Testis (tissue), 5 donors: ENCODE measurements around the gene IER3IP1. TPM values are rescaled to one million over a fixed set of nuclear protein-coding genes. Genes with fewer than 3 reads are reported as not detected.

ENCODE experiments used
- DNase-seq: peaks from one replicate; pipeline ENCODE4 v3.0.0-alpha.2; 2019
- H3K27ac ChIP-seq, 2 donors: fragments of 200-600 bp; sonication (generic); one replicate each; pipeline ENCODE4 v1.5.1; 2019
- H3K27me3 ChIP-seq: fragments of 200-600 bp; sonication (generic); one replicate; pipeline ENCODE4 v1.5.1; 2019
- H3K36me3 ChIP-seq: fragments of 200-600 bp; sonication (generic); one replicate; pipeline ENCODE4 v1.5.1; 2017; ENCODE audit warnings: low read depth; ENCODE audit errors: missing control alignments
- H3K4me1 ChIP-seq: fragments of 200-600 bp; sonication (generic); one replicate; pipeline ENCODE4 v1.5.1; 2019
- H3K4me3 ChIP-seq, 2 donors: fragments of 200-600 bp; sonication (generic); one replicate each; pipeline ENCODE4 v1.5.1; 2017 to 2019
- H3K9me3 ChIP-seq: fragments of 200-600 bp; sonication (generic); one replicate; pipeline ENCODE4 v1.5.1; 2017
- CTCF ChIP-seq, 3 experiments: fragments of 450-650 bp in 2 of 3; fragments of 200-600 bp in 1 of 3; sonication (generic) in 1 of 3; IDR thresholded peaks; one replicate each; pipeline ENCODE4 v1.5.1; 2016 to 2019; ENCODE audit warnings: antibody characterized with exemption in 3 of 3, mild to moderate bottlenecking in 2 of 3, moderate library complexity in 1 of 3
- POLR2A ChIP-seq: fragments of 450-650 bp; IDR thresholded peaks from one replicate; pipeline ENCODE4 v1.6.1; 2017; ENCODE audit warnings: antibody characterized with exemption, mild to moderate bottlenecking, moderate library complexity
- WGBS, 2 donors: methylation state at CpG; one replicate each; pipeline ENCODE4 v1.1.5; 2018; 5-methylcytosine and 5-hydroxymethylcytosine counted together
- intact Hi-C: fragments of 100-400 bp; cut with DNase I; formaldehyde crosslinking; loops from one replicate; pipeline ENCODE4 v1.15.1; 2023; ENCODE audit warnings: low total_unique reads
- long read RNA-seq, 2 donors: transcript quantifications; one replicate each; lab custom pipeline, GENCODE V29; 2026
- polyA plus RNA-seq: library from polyadenylated mRNA; stranded (reverse); fragments of 350-450 nt; fragmentation: Illumina TruSeq; extraction: RNeasy Lipid Tissue Mini Kit (QIAGEN cat#74804); gene quantifications from one replicate; pipeline ENCODE4 v1.2.3, GENCODE V29; 2014; ENCODE audit warnings: low read depth, low replicate concordance; ENCODE audit not compliant: insufficient read depth
- total RNA-seq, 2 donors: library from RNA; depleted of rRNA; stranded (reverse); fragments of >200 nt; gene quantifications; one replicate each; pipeline ENCODE4 v1.2.3, GENCODE V29; 2016

Gene IER3IP1
- total RNA-seq (10 to 100 TPM; 12.3 to 14.2 TPM), polyA plus RNA-seq (15.9 TPM)
- long read RNA-seq, donor 1, transcript IER3IP1-201 (3 exons, 3,689 nt): major isoform, 78 of 79 reads
- long read RNA-seq, donor 1, partial matches to known transcripts: 0 of 79 reads
- long read RNA-seq, donor 1, other reads (novel, unspliced or antisense): 0 of 79 reads
- long read RNA-seq, donor 2, transcript IER3IP1-201 (3 exons, 3,689 nt): major isoform, 51 of 53 reads
- long read RNA-seq, donor 2, partial matches to known transcripts: 0 of 53 reads
- long read RNA-seq, donor 2, other reads (novel, unspliced or antisense): 0 of 53 reads

- Histone ChIP-seq H3K4me3 (peak within 1 kb of the TSS; percentile 85 to 89), H3K4me1 (peaks cover 4% of the 10 kb centered on the region), H3K27ac (peak within 1 kb of the TSS; percentile 47 to 80), H3K9me3 (no peaks in the 10 kb centered on the region), H3K27me3 (no peaks in the 10 kb centered on the region), H3K36me3 (no peaks in the 10 kb centered on the region)
- 0 to 1% methylated on average over 39 to 48 of the region's 48 CpGs for WGBS, 2 donors
- DNase-seq: peak; percentile 95
- intact Hi-C loops: no loop called here
- TF ChIP-seq POLR2A (no peak), CTCF (IDR thresholded peaks at IDR 0.05) (peak in 1 of 3 experiments; percentile 12)
Measured at GRCh38 chr18:47175898-47176575, at the start of gene IER3IP1. TSS of gene IER3IP1 (minus strand) at chr18:47176364. CDS start at chr18:47176277, 87 bp downstream.

GRCh38 chr18:47215554-47216138 is 39.5 kb upstream of the IER3IP1 start:
- no peaks in the 10 kb centered on the region for H3K4me1 ChIP-seq
- H3K36me3 ChIP-seq: no peaks in the 10 kb centered on the region
- H3K27ac ChIP-seq: no peak overlapping the region
- intact Hi-C loops: loop anchor here (10.0 kb wide), 1 partner anchor 529 kb away; no protein-coding TSS in a partner anchor
- H3K27me3 ChIP-seq: no peaks in the 10 kb centered on the region
- H3K9me3 ChIP-seq: no peaks in the 10 kb centered on the region
- DNase-seq: peak; percentile 28
- no peak overlapping the region for H3K4me3 ChIP-seq
- TF ChIP-seq POLR2A: no peak
- peak in 2 of 3 experiments; percentile 28 to 40 for TF ChIP-seq CTCF (IDR thresholded peaks at IDR 0.05)
- WGBS, 2 donors: 12 to 15% methylated on average over 5 of the region's 5 CpGs

GRCh38 chr18:47209171-47209570 is 33.0 kb upstream of the IER3IP1 start:
- H3K27me3 ChIP-seq: no peaks in the 10 kb centered on the region
- no peak overlapping the region for H3K27ac ChIP-seq
- no peak for DNase-seq
- H3K9me3 ChIP-seq: no peaks in the 10 kb centered on the region
- WGBS, 2 donors: 78 to 83% methylated on average over 1 of the region's 1 CpG
- H3K4me1 ChIP-seq: no peaks in the 10 kb centered on the region
- TF ChIP-seq POLR2A (no peak), CTCF (IDR thresholded peaks at IDR 0.05) (no peak)
- no peaks in the 10 kb centered on the region for H3K36me3 ChIP-seq
- intact Hi-C loops: no loop called here
- H3K4me3 ChIP-seq: no peak overlapping the region

GRCh38 chr18:47206945-47207637 is 30.9 kb upstream of the IER3IP1 start:
- no peak overlapping the region for H3K27ac ChIP-seq
- WGBS, 2 donors: 65 to 75% methylated on average over 2 of the region's 2 CpGs
- no peaks in the 10 kb centered on the region for H3K36me3 ChIP-seq
- no peaks in the 10 kb centered on the region for H3K9me3 ChIP-seq
- H3K27me3 ChIP-seq: no peaks in the 10 kb centered on the region
- DNase-seq: no peak
- TF ChIP-seq POLR2A (no peak), CTCF (IDR thresholded peaks at IDR 0.05) (no peak)
- H3K4me3 ChIP-seq: no peak overlapping the region
- no peaks in the 10 kb centered on the region for H3K4me1 ChIP-seq
- intact Hi-C loops: no loop called here
